ENCODE measurements around the gene KANSL1.

Gene KANSL1

DNA sequence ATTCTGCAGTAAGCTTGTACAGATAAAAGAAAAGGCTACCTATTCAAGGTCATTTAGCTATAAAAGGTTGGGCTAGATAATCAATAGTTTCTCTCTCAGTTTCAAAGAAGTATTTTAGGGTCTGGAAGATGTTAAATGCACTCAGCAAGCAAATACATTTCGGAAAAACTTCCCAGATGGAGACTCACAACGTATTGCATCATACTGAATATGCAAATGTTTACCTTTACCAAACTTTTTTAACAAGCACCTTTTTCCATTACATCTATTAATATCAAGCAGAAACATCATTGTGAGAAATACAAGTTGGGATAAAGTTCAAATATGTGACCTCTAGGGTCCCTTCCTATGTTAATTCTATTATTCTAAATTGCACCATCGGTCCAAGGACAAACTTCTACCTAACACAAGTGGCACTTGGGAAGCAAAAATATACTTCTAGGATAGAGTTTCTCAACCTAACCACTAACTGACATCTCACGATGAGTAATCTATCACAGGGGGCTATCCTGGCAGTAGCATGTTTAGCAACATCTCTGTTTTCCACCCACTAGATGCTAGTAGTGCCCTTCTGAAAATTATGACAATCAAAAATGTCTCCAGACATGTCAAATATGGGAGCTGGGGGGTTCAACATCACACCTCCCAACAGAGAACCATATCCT, 14.5 kb downstream of the KANSL1 start:
- no peaks in the 10 kb centered on the region for H3K27me3 ChIP-seq
- H3K36me3 ChIP-seq, result peaks cover 3 to 43% (median 14%) of the 10 kb centered on the region in 11 experiments; a peak in 12 of 22 replicates
- peak overlapping the region; percentile 29 to 84 (median 69) for H3K4me2 ChIP-seq
- H3K4me3 ChIP-seq, result peak overlapping the region in 5 of 10 experiments; percentile 0 to 41 (median 19); a peak in 2 of 20 replicates
- H3K9ac ChIP-seq, result peak overlapping the region in 8 of 11 experiments; percentile 9 to 62 (median 48); a peak in 9 of 22 replicates
- H3K9me3 ChIP-seq (replicated peaks in 1 of 11), result no peaks in the 10 kb centered on the region
- H3K27ac ChIP-seq, result peak overlapping the region in 10 of 11 experiments; percentile 50 to 80 (median 64); a peak in 19 of 22 replicates
- peaks cover 98 to 100% (median 100%) of the 10 kb centered on the region in 11 experiments for H4K20me1 ChIP-seq
- TF ChIP-seq Cebpa-rat (IDR thresholded peaks at IDR 0.05), result peak in 3 of 11 experiments; percentile 11 to 51 (median 15); a peak in 2 of 22 replicates
- peaks cover 48 to 99% (median 70%) of the 10 kb centered on the region in 10 experiments for H3K4me1 ChIP-seq

DNA sequence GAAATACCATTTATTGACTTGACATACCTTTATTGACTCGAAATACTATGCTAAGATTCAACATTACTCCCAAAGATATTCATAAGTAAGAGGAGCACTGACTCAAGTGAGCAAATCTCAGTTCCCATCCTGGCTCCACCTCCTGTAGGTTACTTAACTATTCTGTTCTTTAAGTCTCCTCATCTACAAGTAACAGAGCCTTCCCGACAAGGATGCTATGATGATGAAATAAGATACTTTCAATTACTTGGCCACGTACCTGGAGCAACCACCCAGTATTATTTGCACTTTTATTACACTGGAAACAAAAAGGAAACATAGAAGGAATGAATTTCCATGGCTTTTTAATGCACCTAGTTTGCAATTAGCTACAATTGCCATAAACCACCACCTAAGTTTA, 16.3 kb downstream of the KANSL1 start:
- Histone ChIP-seq H3K27ac (no peak overlapping the region), H3K4me1 (peaks cover 32 to 88% (median 53%) of the 10 kb centered on the region in 10 experiments), H3K4me2 (peak overlapping the region in 2 of 11 experiments; percentile 3 to 27; a peak in 1 of 22 replicates), H3K36me3 (peaks cover 10 to 50% (median 23%) of the 10 kb centered on the region in 11 experiments), H3K9ac (no peak overlapping the region), H4K20me1 (peaks cover 98 to 100% (median 100%) of the 10 kb centered on the region in 11 experiments), H3K9me3 (replicated peaks in 1 of 11) (no peaks in the 10 kb centered on the region), H3K4me3 (no peak overlapping the region), H3K27me3 (no peaks in the 10 kb centered on the region)
- no peak for TF ChIP-seq Cebpa-rat (IDR thresholded peaks at IDR 0.05)

- Histone ChIP-seq H3K4me3 (no peak overlapping the region), H3K4me1 (peaks cover 23 to 77% (median 42%) of the 10 kb centered on the region in 10 experiments), H3K9ac (no peak overlapping the region), H3K9me3 (replicated peaks in 1 of 11) (no peaks in the 10 kb centered on the region), H3K27ac (peak overlapping the region in 1 of 11 experiments; percentile 32; a peak in 1 of 22 replicates), H4K20me1 (peaks cover 98 to 100% (median 100%) of the 10 kb centered on the region in 11 experiments), H3K36me3 (peaks cover 19 to 56% (median 34%) of the 10 kb centered on the region in 11 experiments), H3K4me2 (peak overlapping the region in 1 of 11 experiments; percentile 9; a peak in 1 of 22 replicates), H3K27me3 (no peaks in the 10 kb centered on the region)
- TF ChIP-seq Cebpa-rat (IDR thresholded peaks at IDR 0.05), result no peak
Measured at GRCh38 chr17:46175891-46176290, 17.3 kb downstream of the KANSL1 start.

DNA sequence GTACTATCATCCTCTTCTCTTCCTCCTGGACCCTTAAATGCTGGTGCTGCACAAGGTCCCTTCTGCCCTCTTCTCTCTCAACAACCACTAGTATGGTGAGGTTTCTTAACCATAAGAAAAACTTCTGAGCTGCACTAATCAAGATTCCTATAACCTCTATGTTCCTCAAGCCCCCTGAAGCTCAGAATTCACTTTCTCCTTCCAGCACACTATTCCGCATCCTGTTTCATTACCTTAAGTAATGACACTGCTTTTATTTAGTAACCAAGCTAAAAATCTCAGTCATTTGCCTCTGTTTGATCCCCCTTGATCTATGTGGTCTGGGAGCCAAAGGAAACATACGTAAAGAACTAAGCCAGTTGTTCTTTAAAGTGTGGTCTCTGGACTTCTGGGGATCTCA, 20.1 kb downstream of the KANSL1 start:
- peaks cover 47 to 78% (median 61%) of the 10 kb centered on the region in 11 experiments for H3K36me3 ChIP-seq
- H3K27me3 ChIP-seq, result no peaks in the 10 kb centered on the region
- no peak overlapping the region for H3K9ac ChIP-seq
- no peaks in the 10 kb centered on the region for H3K9me3 ChIP-seq (replicated peaks in 1 of 11)
- peaks cover 98 to 100% (median 100%) of the 10 kb centered on the region in 11 experiments for H4K20me1 ChIP-seq
- H3K4me2 ChIP-seq, result no peak overlapping the region
- no peak overlapping the region for H3K4me3 ChIP-seq
- H3K27ac ChIP-seq, result no peak overlapping the region
- no peak for TF ChIP-seq Cebpa-rat (IDR thresholded peaks at IDR 0.05)
- H3K4me1 ChIP-seq, result peaks cover 0 to 63% (median 17%) of the 10 kb centered on the region in 10 experiments; a peak in 16 of 20 replicates

DNA sequence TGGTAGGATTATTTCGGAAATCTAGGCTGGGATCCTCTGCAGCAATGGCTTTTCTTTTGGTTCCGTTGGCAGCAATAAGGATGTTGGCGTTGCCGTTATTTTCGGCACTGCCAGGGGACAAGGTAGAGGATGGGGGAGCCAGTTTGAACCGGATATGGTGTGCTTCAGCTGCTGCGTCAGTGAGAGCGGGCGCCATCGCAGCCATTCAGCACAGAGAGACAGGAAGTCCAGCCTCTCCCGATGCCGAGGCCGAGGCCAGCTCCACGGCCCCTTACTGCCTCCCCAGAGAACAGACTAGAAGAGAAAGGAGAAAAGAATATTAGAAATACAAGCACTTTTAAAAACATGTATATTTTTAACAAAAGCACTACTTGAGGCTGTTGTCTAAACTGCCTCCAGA, 21.3 kb downstream of the KANSL1 start:
- no peak for TF ChIP-seq Cebpa-rat (IDR thresholded peaks at IDR 0.05)
- H3K4me2 ChIP-seq, result no peak overlapping the region
- H3K27me3 ChIP-seq, result no peaks in the 10 kb centered on the region

DNA sequence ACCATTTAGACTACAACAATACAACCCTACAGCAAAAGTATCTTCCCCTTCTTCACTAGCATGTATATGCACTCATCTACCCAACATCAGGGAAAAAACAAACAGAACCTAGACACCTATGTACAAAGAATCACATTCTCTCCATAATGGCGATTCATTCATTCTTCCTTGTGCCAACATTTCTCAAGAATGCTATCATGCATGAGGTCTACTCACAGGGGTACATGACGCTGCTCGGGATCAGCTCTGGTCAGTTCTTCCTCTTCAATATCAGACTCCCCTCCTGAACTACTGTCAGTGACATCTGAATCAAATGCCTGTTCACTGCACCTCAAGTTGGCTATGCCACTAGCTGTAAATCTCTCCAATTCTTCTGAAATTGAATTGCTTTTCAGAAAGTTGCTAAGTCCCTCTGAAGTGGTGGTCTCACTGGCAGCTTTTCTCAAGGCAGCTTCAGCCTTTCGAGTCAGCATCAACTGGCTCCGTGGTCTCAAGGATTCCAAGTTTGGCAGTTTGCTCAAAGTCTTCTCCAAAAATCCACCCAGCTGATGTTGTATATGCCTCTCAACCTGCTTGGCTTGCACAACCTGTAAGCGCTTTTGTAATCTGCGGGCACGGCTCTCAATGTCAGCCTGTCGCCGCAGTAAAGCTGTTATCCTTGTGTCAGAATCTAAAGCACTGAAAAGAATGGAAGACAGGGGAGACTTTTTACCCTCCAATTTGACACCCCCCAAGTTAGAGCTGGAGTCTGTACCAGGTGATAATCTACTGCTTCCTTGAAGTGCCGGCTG, 22.4 kb downstream of the KANSL1 start:
- H3K36me3 ChIP-seq, result peaks cover 58 to 91% (median 74%) of the 10 kb centered on the region in 11 experiments
- H3K4me1 ChIP-seq, result peaks cover 0 to 40% (median 6%) of the 10 kb centered on the region in 10 experiments; a peak in 12 of 20 replicates
- no peak overlapping the region for H3K4me2 ChIP-seq
- H3K27me3 ChIP-seq, result no peaks in the 10 kb centered on the region
- TF ChIP-seq Cebpa-rat (IDR thresholded peaks at IDR 0.05), result no peak
- no peak overlapping the region for H3K9ac ChIP-seq
- H4K20me1 ChIP-seq, result peaks cover 91 to 100% (median 100%) of the 10 kb centered on the region in 11 experiments
- H3K9me3 ChIP-seq (replicated peaks in 1 of 11), result no peaks in the 10 kb centered on the region; a peak in 2 of 22 replicates
- H3K4me3 ChIP-seq, result no peak overlapping the region
- H3K27ac ChIP-seq, result no peak overlapping the region

More for the DNA sequence above, 21.3 kb downstream of the KANSL1 start:
- H4K20me1 ChIP-seq, result peaks cover 94 to 100% (median 100%) of the 10 kb centered on the region in 11 experiments
- H3K4me3 ChIP-seq, result no peak overlapping the region
- H3K9ac ChIP-seq, result no peak overlapping the region
- H3K9me3 ChIP-seq (replicated peaks in 1 of 11), result no peaks in the 10 kb centered on the region
- peaks cover 53 to 90% (median 67%) of the 10 kb centered on the region in 11 experiments for H3K36me3 ChIP-seq
- H3K4me1 ChIP-seq, result peaks cover 0 to 51% (median 13%) of the 10 kb centered on the region in 10 experiments; a peak in 13 of 20 replicates
- no peak overlapping the region for H3K27ac ChIP-seq

- Histone ChIP-seq H3K27me3 (no peaks in the 10 kb centered on the region), H3K4me2 (0 out of 22 replicates have a peak overlapping the region, but pooled peaks of 1 of the 11 experiments have one; percentile 6), H3K9ac (no peak overlapping the region), H3K4me3 (no peak overlapping the region), H3K9me3 (replicated peaks in 1 of 11) (peaks cover 0 to 5% (median 0%) of the 10 kb centered on the region in 11 experiments; a peak in 2 of 22 replicates), H3K4me1 (peaks cover 0 to 40% (median 5%) of the 10 kb centered on the region in 10 experiments; a peak in 9 of 20 replicates), H3K36me3 (peaks cover 64 to 91% (median 81%) of the 10 kb centered on the region in 11 experiments), H3K27ac (no peak overlapping the region), H4K20me1 (peaks cover 91 to 100% (median 100%) of the 10 kb centered on the region in 11 experiments)
- no peak for TF ChIP-seq Cebpa-rat (IDR thresholded peaks at IDR 0.05)
Measured at GRCh38 chr17:46169913-46170638, 23.2 kb downstream of the KANSL1 start.

GRCh38 chr17:46167826-46168569, 25.2 kb downstream of the KANSL1 start:
- Histone ChIP-seq H3K4me1 (peaks cover 10 to 42% (median 18%) of the 10 kb centered on the region in 10 experiments), H3K9ac (no peak overlapping the region)

More at GRCh38 chr17:46167826-46168569, 25.2 kb downstream of the KANSL1 start:
- peaks cover 0 to 5% (median 0%) of the 10 kb centered on the region in 11 experiments; a peak in 2 of 22 replicates for H3K9me3 ChIP-seq (replicated peaks in 1 of 11)
- no peaks in the 10 kb centered on the region for H3K27me3 ChIP-seq
- peaks cover 61 to 99% (median 80%) of the 10 kb centered on the region in 11 experiments for H3K36me3 ChIP-seq
- no peak for TF ChIP-seq Cebpa-rat (IDR thresholded peaks at IDR 0.05)
- peaks cover 91 to 100% (median 100%) of the 10 kb centered on the region in 11 experiments for H4K20me1 ChIP-seq
- no peak overlapping the region for H3K4me3 ChIP-seq
- H3K4me2 ChIP-seq, result no peak overlapping the region
- H3K27ac ChIP-seq, result no peak overlapping the region
